G401.6 (cell line): ENCODE measurements around the gene LAPTM4A.
"Not testable (repeated sequence)": the region's sequence is repeated elsewhere in the genome, so short reads cannot be mapped to it uniquely, and the experiment has no call there.

ENCODE experiments used
- FAIRE-seq: peaks from 2 replicates; lab custom pipeline; 2012; peaks lifted over from hg19 to GRCh38; lab: Jason Lieb, UNC

LAPTM4A gene

GRCh38 chr2:20051532-20052228, at the start of gene LAPTM4A:
Gene LAPTM4A, minus strand, starts transcription at chr2:20051628. Its CDS starts 108 bp downstream, at chr2:20051520.
- FAIRE-seq, result peak; percentile 95

DNA sequence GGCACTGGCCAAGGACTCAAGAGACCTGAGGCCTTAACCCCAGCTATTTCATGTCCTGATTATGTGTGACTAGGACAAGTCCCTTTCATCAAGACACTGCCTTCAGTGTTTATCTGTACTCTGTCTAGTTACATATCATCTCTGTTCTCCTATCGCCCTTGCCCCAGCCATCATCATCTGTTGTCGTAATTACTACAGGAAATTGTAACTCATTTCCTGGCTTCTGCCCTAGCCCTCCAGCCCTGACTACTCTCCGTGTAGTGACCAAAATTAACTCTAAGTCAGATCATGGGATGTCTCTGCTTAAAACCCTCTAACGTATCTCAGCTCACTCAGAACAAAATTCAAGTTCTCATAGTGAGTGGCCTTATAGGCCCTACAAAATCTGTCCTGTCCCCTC, 49.3 kb upstream of the LAPTM4A start:
- FAIRE-seq, result no peak

DNA sequence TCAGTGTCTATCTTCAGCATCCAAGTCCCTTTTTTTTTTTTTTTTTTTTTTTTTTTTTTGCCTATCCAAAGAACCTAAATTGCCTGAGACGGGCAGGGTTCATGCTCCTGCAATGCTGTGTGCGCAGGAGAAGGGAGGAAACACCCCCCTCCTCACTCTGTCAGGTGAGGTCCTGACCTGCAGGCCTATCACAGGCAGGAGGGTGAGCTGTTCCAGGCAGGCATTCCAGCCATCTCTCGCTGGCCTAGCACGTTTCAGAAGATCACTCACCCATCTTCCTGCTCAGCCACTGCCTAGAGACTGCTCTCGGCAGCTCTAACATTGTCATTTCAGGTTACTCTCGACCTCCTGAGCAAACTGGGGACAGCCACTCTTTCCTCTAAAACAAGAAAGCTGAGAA, 48.4 kb upstream of the LAPTM4A start:
- no peak for FAIRE-seq

DNA sequence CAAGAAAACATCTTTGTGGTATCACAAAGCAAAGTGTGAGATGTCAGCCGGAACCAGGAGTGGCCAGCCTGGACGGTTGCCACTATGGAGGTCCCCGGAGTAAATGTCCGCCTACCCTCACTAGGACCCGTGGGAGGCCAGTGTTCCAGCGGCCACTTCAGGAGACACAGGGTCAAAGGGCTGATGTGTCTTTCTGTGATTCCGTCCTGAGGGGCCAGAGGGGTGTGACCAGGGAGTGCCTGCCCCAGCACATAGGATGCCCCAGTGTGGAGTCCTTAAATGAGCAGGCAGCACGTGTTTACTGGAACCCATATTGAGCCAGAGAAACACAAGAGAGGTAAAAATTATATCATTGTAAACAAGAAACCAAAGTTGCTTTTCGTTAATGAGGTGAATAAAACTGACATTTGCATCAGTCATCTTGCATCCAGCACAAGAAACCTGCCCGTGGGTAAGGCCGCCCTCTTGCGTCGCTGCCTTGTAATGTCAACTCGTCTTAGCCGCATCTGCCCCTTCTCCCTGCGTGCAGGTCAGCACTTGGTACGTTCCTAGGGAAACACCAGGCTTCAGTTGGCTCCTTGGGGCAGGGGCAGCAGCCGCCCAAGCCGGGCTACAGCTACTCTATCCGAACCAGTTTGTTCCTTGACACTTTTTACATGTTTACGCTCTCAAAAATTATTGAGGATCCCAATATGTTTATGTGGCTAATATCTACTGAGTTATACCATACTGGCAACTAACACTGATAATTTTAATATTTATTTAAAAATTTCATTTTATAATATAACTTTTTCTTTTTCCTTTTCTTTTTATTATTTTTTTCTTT, 46.7 kb upstream of the LAPTM4A start:
- peak; percentile 70 for FAIRE-seq

GRCh38 chr2:20095469-20095868, 44.0 kb upstream of the LAPTM4A start:
- no peak for FAIRE-seq

DNA sequence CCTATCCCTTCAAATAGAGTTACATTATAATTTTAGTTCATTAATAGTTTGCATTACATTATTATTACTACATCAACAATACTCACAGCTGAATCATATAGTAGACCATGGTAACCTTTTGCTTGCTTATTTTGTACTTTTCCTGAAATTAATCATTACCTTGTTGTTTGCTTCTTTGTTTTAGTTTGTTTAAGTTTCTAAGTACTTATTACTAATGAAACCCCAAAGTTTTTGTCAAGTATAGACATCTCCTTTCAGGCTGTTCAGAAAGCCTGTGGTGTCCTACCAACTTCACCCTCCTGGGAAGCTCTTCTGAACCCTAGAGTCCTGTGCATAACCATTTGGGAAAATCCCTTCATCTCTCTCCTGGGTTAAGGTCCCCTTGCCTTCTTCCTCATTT, 43.5 kb upstream of the LAPTM4A start:
- no peak for FAIRE-seq

DNA sequence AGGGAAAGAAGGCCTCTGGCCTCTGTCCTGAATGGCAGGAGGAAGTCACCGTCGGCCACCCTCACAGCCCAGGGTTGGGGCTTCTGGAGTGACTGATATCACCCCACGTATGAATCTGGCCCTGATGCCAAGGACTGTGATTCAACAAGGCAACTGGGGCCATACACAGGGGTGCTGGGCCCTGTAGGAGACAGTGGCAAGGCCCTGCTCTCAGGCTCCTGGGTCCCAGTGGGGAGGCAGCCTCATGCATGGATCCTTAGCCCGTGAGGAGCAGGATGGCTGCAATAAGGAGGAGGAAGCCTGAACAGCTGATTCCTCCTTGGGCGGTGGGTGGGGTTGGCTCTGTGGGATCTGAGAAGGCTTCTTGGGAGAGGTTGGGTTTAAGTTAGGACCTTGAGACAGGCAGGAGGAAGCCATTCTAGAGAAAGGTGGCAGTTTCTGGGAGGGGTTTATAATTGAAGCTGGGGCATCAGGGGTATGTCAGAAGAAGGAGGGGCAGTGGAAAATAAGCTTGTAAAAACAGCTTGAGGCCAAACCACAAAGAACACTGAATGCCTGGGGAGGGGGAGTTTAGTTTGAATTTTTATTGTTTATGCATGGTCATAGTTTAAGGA, 42.8 kb upstream of the LAPTM4A start:
- no peak for FAIRE-seq

- FAIRE-seq, result no peak
Measured at GRCh38 chr2:20093263-20094141, 42.1 kb upstream of the LAPTM4A start.

DNA sequence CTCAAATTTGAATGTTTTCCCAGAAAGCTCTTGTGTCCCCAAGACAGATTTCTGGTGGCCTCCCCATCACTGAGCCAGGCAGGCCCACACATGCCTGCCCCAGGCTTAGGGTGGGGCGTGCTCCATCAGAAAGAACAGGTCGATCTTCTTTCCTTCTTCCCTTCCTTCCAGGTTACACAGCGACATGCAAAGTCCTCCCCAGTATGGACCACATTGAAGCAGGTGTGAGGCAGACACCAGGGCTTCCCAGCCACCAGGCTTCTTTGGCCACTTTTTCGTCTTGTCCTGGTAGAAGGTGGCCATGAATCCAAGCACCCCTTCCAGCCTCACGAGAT, 41.4 kb upstream of the LAPTM4A start:
- no peak for FAIRE-seq

DNA sequence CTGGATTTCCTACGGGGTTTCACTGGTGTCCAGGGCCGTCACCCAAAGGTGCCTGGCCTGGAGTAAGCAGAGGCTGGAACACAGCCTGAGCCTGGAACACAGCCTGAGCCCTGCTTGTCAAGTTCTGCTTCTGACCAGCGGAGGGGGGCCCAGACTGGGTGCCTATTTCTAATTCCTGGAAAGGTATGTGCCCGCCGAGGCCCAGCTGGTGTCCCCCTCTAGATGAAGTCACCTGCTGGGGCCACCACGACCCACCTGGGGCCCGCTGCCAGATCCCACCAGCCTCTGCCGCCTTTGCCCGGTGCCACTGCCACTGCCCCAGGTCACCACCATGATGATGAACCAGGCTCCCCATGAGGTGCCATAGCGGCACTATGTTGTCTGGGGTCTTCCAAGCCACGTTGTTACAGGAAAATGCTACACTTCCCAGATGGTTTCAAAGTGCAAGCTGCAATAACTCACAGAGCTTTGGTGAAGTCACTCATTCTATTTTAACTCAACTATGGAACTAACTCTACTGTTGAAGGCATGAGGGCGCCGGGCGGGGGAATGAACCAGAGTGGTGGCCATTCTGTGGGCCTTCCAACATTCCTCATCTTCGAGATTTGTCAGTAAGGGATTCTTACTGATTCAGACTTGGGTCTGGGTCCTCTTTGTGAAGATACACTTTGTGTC, 40.9 kb upstream of the LAPTM4A start:
- FAIRE-seq, result no peak

GRCh38 chr2:20091305-20091991, 40.0 kb upstream of the LAPTM4A start:
- no peak for FAIRE-seq

GRCh38 chr2:20089715-20090464, 38.5 kb upstream of the LAPTM4A start:
- no peak for FAIRE-seq

GRCh38 chr2:20085909-20086308, 34.5 kb upstream of the LAPTM4A start:
- FAIRE-seq, result not testable (repeated sequence)

GRCh38 chr2:20082812-20083211, 31.4 kb upstream of the LAPTM4A start:
- not testable (repeated sequence) for FAIRE-seq

DNA sequence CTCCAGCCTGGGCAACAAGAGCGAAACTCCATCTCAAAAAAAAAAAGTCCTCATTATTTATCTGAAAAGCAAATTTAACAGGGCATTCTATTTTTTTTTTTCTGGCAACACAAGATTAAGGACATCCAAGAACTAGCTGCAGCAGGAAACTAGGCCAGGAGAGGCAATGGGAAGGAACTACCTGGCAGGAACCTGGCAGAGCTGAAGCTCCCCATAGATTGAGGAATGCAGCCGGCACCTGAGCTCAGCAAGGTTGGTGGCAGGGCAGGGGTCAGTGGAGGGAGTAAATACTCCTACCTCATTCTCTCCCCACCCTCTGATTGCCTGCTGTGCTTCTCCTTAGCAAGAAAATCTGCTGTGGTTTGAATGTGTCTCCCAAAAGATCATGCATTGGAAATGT, 30.4 kb upstream of the LAPTM4A start:
- FAIRE-seq, result no peak

- FAIRE-seq, result no peak
Measured at GRCh38 chr2:20080839-20081415, 29.5 kb upstream of the LAPTM4A start.

DNA sequence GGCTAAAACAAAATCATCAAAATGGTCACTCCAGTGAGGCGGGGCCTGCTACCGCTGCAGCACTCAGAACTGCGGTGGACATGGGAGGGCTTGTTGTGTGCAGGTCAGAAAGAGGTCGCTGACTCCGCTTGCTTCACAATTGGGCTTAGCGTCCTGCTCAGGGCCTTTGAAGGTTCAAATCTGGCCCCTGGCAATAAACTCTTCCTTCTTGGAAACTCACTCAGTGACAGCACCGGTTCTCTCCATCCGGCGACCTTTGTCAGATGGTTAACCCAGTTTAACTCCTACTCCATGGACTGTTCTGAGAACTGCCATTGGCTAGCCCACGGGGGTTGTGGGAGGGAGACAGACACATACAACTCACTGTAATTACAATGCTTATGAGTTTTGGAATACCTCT, 29.0 kb upstream of the LAPTM4A start:
- no peak for FAIRE-seq

- FAIRE-seq, result no peak
Measured at GRCh38 chr2:20079546-20080115, 28.2 kb upstream of the LAPTM4A start.

DNA sequence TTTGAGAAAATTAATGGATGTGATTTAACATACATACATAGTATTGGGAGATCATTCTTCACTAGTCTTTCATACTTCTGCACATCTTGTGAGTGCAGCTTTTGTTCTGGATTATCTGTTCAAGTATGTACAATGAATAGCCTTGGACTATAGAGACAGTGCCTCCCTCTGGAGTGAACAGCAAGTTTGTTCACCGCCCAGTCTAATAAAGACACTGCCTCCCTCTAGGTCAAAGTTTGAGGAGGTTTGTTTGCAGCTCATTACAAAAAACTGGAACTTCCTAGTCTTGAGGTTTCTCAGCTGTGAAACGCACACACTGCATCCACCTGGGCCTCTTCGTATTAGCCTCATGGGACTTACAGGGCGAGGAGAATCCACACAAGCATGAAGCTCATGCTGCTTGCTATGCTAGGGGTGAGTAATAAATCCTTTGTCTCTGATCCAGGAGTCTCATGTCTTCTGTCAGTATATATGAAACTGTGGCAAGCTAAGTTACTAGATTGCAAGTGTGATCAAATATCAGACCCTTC, 26.0 kb upstream of the LAPTM4A start:
- no peak for FAIRE-seq
